GM12873 (cell line): ENCODE results near the gene EBI3.

Experiments used
- CTCF ChIP-seq: IDR thresholded peaks from 2 replicates; pipeline ENCODE4 v1.5.1; 2012; ENCODE audit warnings: low read depth, mild to moderate bottlenecking, moderate library complexity, low read length, control low read depth; ENCODE audit not compliant: insufficient read depth; ENCODE audit errors: missing control alignments

EBI3 gene

GRCh38 chr19:4272894-4273293 is 43.6 kb downstream of the EBI3 start:
- TF ChIP-seq CTCF = no peak

GRCh38 chr19:4277191-4277696 is 47.9 kb downstream of the EBI3 start:
- TF ChIP-seq CTCF = no peak

GRCh38 chr19:4278010-4278409 is 48.7 kb downstream of the EBI3 start:
- no peak for TF ChIP-seq CTCF

GRCh38 chr19:4278419-4279266 is 49.3 kb downstream of the EBI3 start, which contains the start of gene SHD:
SHD (plus strand) TSS chr19:4279266; CDS start chr19:4280064, 798 bp downstream.
- no peak for TF ChIP-seq CTCF

- no peak for TF ChIP-seq CTCF
Measured at GRCh38 chr19:4279267-4279529, 49.9 kb downstream of the EBI3 start.

GRCh38 chr19:4279530-4280422 is 50.5 kb downstream of the EBI3 start:
- no peak for TF ChIP-seq CTCF
